Middle frontal gyrus (tissue), 1 donor: ENCODE measurements around the gene ARMS2.

Experiments used
- DNase-seq: peaks from one replicate; pipeline ENCODE4 v3.0.0-alpha.2; 2015; ENCODE audit warnings: low spot score; ENCODE audit errors: extremely low spot score

Gene ARMS2, protein sequence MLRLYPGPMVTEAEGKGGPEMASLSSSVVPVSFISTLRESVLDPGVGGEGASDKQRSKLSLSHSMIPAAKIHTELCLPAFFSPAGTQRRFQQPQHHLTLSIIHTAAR

DNA sequence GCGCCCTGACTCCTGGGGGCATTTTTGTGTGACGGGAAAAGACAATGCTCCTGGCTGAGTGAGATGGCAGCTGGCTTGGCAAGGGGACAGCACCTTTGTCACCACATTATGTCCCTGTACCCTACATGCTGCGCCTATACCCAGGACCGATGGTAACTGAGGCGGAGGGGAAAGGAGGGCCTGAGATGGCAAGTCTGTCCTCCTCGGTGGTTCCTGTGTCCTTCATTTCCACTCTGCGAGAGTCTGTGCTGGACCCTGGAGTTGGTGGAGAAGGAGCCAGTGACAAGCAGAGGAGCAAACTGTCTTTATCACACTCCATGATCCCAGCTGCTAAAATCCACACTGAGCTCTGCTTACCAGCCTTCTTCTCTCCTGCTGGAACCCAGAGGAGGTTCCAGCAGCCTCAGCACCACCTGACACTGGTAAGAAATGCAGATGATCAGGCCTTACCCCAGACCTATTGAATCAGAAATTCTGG lies at the start of gene ARMS2:
Gene ARMS2, plus strand, starts transcription at position 51 of the 478 bp plus-strand sequence. Its CDS starts 75 bp downstream, at position 126.
- DNase-seq: no peak

DNA sequence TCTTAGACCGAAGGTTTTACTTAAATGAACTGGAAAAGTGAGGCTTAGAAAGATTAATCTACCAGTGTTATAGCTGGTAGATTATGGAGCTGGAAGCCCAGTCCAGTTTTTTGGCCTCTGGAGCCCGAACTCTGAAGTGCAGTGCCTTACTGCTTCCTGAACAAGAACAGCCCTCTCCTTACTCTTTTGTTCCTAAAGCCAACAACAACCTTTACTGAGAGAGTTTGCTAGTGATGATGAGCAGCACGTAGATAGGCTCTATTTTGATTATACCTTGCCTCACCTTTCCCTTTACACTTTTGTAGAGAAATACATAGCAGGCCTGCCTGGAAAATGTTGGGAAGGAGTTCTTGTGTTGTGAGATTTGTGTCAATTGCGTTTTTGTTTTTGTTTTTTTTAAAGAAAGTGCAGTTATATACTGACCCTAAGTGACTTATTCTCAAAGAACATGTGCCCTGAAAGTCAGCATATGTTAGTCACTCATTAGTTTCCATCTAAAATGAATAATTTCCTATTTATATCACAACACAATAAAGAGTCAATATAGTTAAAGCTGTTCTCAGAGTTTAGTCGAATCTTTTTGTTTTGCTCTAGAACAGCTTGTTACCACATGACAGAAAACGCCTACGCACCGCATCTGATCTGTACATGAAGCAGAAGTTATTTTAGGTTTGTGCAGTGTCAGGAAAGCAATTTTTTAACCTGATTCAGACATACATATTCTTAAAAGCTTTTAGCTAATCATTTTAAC lies 46.9 kb upstream of the ARMS2 start:
- DNase-seq: peak; percentile 24

DNA sequence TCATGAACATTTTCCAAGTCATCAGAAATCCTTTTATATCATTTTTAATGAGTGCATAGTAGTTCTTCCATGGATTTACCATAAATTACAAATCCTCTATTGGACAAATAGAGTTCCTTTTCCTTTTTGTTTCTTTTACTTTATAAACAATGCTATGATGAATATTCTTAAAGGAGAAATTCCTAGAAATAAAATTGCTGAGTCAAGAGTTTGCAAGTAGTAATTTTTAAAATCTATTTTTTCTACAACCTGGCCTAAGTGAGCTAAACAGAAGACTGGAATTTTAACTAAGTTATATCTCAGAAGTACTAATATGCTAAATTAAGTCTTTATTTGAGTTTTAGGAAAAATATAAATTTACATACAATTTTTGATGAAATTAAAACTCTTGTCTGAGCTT lies 41.1 kb upstream of the ARMS2 start:
- DNase-seq: no peak

DNA sequence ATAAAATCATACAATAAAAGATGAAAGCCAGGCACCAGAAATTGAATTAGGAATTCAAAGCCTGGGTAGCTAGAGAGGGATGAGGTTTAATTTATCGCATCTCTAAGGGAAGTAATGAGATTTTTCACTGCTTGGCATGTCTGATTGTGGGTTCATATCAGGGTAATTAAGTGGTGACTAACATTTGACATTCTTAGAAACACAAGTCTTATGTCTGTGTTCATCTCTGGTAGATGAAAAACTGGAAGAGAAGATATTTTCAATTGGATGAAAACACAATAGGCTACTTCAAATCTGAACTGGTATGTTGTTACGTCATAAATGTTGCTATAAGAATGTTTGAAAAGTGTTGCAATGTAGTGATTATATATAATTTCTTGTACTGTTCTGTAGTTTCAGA lies 36.8 kb upstream of the ARMS2 start:
- DNase-seq: no peak

DNA sequence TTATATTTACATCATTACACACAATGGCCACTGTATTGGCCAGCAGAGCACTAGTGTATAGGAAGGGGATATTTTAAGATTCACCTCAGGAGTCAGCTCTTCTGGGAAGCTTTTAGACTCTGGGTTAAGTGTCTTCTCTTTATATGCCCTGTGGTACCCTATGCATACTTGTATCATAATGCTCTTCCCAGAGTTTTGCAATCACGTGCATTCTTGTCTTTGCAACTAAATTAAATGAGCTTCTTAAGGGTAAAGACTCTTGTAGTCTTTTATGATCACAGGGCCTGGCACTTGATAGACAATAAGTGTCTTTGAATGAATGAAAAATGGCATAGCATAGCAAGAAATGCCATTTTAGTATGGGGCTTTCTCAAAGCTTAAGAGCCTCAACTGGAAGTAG lies 35.4 kb upstream of the ARMS2 start:
- DNase-seq: no peak

DNA sequence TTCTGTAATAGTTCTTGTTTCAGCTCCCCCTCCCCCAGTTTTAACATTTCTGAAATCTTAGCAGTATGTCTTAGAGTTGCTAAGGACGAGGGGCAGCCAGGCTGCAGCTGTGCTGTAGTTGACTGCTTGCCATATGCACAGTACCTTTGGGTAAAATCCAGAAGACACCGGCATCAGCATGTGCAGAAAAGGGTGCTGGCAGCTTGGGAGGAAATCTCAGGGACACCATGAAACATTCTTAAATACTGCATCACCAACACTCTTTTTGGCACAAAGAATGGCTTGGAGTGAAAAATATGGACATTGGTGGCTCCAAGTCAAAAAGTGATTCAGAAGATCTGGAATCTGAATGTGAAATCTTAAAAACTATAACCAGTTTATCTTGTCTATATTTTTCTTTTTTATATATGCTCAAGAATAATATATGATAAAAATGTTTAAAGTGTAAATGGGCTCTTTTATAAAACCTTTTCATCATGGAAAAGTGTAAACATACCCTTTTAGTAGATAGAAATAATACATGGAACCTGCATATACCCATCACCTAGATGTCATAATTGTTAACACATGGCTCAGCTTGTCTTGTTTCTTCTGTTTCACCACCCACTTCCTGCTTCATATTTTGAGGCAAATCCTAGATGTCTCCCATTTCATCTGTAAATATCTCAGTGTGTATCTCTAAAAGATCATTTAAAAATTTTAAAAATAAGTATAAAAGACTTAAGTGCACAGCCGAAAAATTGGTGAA lies 34.4 kb upstream of the ARMS2 start:
- peak; percentile 17 for DNase-seq

DNA sequence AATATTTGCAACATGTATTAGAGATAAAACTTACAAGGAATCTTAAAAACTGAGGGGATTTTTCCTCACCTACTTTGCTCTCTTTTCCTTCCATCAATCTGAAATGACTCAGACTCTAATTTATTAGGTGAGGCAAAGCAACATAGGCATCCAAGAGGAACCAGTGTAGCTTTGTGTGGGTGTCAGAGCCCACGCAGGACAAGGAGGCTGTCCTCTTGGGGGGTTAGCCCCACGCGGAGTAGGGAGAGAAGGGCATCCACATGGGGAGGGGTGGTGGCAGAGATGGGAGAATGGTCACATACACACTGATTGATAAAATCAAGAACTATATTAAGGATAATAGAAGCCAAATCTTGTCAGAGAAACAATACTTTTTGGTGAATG lies 33.8 kb upstream of the ARMS2 start:
- no peak for DNase-seq

DNA sequence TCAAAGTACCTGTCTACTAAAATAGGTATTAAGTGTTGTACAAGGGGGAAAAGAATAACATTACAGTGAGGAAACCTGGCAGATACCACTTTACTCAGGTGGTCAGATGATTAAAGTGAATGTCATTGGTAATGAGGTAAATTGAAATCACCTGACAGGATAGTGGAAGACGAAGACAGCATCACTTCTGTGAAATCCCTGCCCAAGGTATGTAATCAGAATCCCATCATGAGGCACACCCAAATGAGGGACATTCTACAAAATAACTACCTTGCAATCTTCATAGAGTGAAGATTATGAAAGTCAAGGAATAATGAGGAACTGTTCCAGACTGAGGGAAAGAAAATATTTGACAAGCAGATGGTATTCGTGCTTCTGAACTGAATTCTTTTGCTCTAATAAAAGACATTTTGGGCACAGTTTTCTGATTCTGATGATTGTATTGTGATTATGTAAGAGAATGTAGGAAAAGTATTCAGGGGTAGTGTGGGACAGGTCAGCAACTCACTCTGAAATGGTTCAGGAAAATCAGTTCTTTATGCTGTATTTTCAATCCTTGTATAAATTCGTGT lies 33.3 kb upstream of the ARMS2 start:
- no peak for DNase-seq

DNA sequence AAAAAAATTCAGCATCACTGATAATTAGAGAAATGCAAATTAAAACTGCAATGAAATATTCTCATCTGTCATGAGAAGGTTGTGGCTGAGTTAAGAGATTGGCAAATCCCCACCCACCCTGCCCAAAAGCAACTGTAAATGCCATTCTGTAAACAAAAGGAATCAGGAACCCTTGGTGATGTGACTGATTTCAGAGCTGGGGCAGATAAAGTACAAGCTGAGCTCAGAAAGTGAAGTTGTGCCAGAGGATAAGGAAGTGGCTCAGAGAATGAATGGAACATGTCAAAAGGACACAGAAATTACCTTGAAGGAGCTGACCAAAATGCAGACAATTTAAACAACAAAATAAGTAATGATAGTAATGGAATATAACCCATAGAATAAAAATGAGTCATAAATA lies 32.7 kb upstream of the ARMS2 start:
- DNase-seq: no peak

DNA sequence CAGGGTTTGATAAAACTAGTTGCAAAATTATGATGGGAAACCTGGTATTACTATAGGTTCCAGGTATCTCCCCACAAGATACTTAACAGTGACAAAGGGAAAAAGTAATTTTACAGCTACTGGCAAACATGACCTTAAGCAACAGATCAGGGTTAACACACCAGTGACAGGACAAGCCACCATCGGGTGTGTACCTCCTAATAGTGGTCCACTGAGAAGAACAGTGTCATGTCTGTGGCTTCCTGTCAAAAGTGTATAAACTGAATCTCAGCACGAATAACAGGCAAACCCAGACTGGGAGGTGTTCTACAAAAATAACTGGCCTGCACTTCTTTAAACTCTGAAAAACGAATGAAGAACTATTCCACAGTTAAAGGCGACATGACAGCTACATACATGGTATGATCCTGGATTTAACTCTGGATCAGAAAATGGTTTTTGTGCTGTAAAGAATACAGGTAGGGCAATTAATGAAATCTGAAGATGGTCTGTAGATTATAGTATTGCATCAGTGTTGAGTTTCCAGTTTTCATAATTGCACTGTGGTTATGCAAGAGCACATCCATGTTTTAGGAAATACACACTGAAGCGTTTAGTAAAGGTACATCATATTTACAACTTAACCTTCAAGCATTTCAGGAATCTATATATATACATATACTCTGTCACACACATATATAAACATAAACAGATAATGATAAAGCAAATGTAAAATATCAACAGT lies 32.0 kb upstream of the ARMS2 start:
- no peak for DNase-seq

DNA sequence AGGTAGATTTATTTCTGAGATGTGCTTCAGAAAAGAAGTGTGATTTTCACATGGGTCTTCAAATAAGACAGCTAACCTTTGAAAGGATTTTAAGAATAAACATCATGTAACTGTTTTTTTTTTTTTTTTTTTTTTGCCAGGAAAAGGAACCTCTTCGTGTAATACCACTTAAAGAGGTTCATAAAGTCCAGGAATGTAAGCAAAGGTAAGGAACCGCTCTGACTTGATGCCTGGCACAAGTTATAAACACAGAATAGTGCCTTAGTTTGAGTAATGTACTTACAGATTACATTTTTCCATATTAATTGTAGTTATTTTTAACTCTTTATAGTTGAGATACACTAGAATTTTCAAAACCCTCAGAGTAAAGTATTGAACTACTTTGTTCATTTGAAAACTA lies 30.4 kb upstream of the ARMS2 start:
- no peak for DNase-seq

DNA sequence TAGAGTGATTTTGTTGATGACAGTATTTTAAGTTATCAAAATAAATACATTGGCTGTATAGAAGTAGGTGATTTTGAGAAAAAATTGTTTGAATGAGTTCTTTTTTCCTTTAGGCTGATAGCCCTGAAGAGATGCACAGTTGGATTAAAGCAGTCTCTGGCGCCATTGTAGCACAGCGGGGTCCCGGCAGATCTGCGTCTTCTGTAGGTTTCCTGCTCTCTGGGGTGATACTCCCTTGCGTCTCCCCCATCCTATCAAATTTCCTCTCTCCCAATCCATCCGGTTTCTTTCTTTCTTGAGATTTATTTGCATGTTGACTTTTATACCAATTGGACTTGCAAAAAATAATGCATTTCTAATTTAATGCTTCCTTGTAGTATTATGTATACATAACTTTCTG lies 27.6 kb upstream of the ARMS2 start:
- no peak for DNase-seq

DNA sequence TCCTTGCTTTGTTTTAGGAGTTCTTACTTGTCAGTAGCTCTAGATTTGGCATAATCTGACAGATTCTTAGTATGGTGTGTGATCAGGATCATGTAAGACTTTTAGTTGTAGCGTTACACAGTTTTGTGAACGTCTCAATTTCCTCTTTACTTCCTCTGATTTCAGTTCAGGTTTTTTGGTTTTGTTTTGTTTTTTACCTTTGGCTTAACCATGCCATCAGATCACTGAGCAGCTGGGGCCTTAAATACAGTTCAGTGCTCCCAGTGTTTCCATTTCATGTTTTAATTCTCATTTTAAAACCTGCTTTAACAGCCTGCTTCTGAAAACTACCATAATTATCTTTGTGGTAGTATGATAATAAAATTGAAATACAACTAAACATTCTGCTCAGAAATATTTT lies 27.2 kb upstream of the ARMS2 start:
- no peak for DNase-seq

DNA sequence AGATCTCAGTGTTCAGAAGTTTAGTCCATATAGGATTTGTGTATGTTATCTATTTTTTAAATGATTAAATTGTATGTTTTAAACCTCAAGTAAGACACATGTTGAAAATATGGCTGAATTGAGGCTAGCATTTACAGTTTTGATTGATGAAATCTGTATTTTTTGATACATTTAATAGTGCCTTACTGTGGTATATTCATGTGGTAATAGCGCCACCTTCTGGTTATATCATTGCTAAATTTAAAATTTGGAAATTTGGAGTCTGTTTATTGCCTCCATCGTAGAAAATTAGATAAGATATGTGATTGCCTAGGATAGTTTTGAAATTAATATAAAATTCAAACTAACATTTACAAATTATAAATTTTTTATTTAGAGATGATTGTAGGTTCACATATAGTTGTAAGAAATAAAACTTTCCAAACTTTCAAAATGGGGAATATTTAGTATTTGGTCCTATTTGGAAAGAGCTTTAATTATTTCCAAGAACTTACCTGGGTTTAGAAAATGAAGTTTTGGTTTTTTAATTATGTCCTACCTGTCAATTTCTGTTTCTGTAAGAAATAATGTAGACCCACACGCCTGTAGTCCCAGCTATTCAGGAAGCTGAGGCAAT lies 19.1 kb upstream of the ARMS2 start:
- peak; percentile 29 for DNase-seq

DNA sequence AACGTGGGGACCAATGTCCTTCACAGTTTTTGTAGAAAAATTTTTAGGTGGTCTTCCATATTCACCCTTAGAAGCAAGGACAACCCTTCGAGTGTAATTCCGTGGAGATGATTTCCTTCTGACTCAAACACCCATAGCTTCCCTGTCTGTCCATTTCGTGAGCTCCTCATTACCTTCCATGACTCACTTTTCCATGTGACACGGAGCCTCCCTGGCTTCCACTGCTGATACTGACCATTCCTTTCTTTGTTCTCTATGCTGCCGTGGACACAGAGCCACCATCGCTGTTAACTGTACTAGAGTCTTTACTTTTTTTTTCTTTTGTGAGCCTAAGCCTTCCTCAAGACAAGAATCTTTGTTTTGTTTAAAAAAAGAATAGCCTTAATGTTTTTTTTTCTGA lies 12.5 kb upstream of the ARMS2 start:
- DNase-seq: no peak

DNA sequence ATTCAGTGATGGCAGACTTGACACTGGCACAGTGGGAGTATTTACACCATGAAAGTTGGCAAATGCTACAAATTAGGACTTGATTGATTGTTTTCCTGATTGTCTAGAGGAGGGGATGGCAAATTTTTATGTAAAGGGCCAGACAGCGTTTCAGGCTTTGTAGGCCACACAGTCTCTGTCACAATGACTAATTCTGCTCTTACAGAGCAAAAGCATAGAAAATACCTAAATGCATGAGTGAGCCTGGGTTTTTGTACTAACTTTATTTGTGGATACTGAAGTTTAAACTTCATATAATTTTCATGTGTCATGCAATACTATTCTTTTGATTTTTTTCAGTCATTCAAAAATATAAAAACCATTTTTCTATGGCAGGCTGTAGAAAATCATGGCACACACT lies 9.0 kb upstream of the ARMS2 start:
- DNase-seq: no peak

DNA sequence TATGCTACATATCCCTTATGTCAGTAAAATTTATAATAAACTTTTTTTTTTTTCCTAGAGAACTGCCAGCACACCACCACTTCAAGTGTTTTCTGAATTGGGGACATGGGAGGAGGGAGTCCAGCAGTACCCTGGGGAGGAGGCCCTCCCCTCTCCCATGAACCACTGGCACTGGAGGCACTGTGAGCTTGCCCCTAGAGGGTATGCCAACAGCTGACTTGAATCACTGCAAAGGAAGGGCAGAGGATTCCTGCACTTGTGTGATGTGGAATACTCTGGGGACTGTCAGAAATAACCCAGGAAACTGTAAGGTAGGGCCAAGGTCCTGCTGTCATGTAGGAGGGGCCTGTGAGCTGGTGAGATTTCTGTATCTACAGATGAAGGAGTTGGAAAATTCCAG lies 8.5 kb upstream of the ARMS2 start:
- DNase-seq: no peak

DNA sequence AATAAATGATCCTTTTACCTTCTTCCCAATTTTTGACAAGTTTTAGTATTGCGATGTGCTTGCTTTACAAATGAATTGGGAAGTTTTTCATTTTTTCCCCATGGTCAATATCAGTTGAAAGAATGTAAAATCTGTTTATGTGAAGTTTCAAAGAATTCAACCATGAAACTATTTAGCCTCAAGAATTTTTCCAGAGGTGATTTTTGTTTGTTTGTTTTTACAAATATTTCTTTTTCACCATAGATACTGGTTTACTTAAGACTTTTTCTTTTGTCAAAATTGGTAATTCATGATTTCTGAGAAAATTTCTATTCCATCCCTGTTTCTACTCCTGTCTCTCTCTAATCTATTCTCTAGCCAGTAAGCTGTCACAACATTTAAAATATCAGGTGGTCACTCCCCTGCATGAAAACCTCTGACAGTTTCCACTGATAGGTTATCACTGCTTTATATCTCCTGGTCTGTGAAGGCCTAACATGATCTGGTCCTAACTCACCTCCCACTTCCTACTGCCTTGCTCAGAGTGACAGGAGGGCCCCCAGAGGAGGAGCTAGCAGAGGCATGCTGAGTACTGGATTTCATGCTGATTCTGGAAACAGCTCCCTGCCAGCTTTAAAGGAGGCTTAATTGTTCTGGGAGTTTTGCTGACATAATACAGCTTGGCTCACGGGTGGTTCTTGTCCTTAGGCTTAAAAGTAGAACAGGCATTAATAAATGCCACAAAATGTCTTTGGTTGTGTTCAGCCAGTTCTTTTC lies 7.6 kb upstream of the ARMS2 start:
- no peak for DNase-seq

DNA sequence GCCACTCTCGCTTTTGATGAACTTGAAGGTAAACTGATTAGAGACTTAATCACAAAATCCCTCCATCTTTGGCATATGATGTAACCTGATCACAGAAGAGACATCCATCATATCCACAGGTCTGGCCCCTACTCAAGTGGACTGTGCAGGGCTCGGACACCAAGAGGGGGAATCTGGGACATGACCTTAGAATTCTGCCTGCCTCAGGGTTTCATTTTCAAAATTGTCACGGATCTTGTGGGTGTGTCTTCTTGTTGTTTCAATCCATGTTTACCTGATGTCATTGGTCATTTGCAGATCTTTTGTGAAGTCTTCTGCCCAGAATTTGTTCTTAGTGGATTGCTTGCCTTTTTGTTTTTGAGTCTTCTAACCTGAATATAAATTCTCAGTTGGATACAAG lies 5.9 kb upstream of the ARMS2 start:
- no peak for DNase-seq

DNA sequence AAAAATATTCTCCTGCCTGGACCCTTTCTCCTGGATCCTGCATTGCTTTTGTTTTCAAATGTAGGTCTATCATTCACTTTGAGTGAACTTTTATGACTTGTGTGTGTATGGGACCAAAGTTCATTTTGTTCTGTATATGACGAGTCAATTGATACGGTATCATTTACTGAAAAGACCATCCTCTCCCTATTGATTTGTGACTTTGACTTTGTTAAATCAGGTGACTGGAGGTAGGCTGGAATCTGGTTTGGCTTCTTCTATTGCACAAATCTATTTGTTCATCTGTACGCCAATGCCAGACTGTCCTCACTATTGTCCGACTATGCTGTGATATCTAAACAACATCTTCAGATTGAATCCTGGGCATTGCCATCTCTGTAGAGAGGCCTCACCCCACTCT lies 5.3 kb upstream of the ARMS2 start:
- DNase-seq: no peak
